CD14-positive monocyte (primary cell): ENCODE measurements around the gene CEBPE. TPM values are rescaled to one million over a fixed set of nuclear protein-coding genes. Genes with fewer than 3 reads are reported as not detected.

Experiments
- DNase-seq, 3 donors: peaks; one replicate each; pipeline ENCODE4 v3.0.0-alpha.2; 2011 to 2022
- H2AFZ ChIP-seq: 2 replicates; pipeline ENCODE4 v1.6.0; 2012; ENCODE audit warnings: mild to moderate bottlenecking, low read depth, low read length, inconsistent platforms; ENCODE audit not compliant: insufficient read depth, poor library complexity, severe bottlenecking
- H3K27ac ChIP-seq, 2 donors: 1 replicate in 1 of 2; 2 replicates in 1 of 2; pipeline ENCODE4 v1.5.1; 2012 to 2013; ENCODE audit warnings: low read length in 2 of 2, control low read depth in 1 of 2, inconsistent platforms in 1 of 2, low read depth in 1 of 2, mild to moderate bottlenecking in 1 of 2
- H3K27me3 ChIP-seq, 2 donors: one replicate each; pipeline versions ENCODE4 v1.6.0 to v1.6.1; 2011 to 2013; ENCODE audit warnings: low read length in 2 of 2; ENCODE audit not compliant: control insufficient read depth in 2 of 2, insufficient read depth in 2 of 2
- H3K36me3 ChIP-seq, 2 donors: replicated peaks in 1 of 2; 1 replicate in 1 of 2; 2 replicates in 1 of 2; pipeline versions ENCODE4 v1.5.1 to v1.6.1; 2012 to 2013; ENCODE audit warnings: low read length in 2 of 2, control low read depth in 1 of 2, inconsistent platforms in 1 of 2, mild to moderate bottlenecking in 1 of 2; ENCODE audit not compliant: insufficient read depth in 2 of 2, control insufficient read depth in 1 of 2
- H3K4me1 ChIP-seq, 2 donors: 1 replicate in 1 of 2; 2 replicates in 1 of 2; pipeline versions ENCODE4 v1.5.1 to v1.6.1; 2012 to 2013; ENCODE audit warnings: low read length in 2 of 2, control low read depth in 1 of 2, inconsistent platforms in 1 of 2, mild to moderate bottlenecking in 1 of 2, moderate library complexity in 1 of 2; ENCODE audit not compliant: insufficient read depth in 2 of 2, control insufficient read depth in 1 of 2
- H3K4me2 ChIP-seq: replicated peaks from 2 replicates; pipeline ENCODE3; 2012; ENCODE audit warnings: low read length, moderate library complexity, mild to moderate bottlenecking; ENCODE audit not compliant: poor library complexity, severe bottlenecking; ENCODE audit errors: extremely low read depth
- H3K4me3 ChIP-seq, 3 experiments: fragments of 200-600 bp in 1 of 3; sonication (generic) in 1 of 3; replicated peaks in 1 of 3; 1 replicate in 2 of 3; 2 replicates in 1 of 3; pipeline ENCODE4 v1.5.1; 2011 to 2013; ENCODE audit warnings: low read length in 3 of 3, mild to moderate bottlenecking in 3 of 3, control low read depth in 2 of 3, low read depth in 2 of 3, inconsistent platforms in 1 of 3, moderate library complexity in 1 of 3
- H3K79me2 ChIP-seq: 2 replicates; pipeline ENCODE4 v1.6.0; 2012; ENCODE audit warnings: mild to moderate bottlenecking, control low read depth, inconsistent platforms, low read length, moderate library complexity; ENCODE audit not compliant: insufficient read depth
- H3K9ac ChIP-seq: 2 replicates; pipeline ENCODE4 v1.6.0; 2017; ENCODE audit warnings: low read length, mild to moderate bottlenecking; ENCODE audit not compliant: insufficient read depth, poor library complexity, severe bottlenecking
- H3K9me3 ChIP-seq, 2 donors: replicated peaks in 1 of 2; 1 replicate in 1 of 2; 2 replicates in 1 of 2; pipeline versions ENCODE4 v1.5.1 to v1.6.1; 2012 to 2013; ENCODE audit warnings: low read length in 2 of 2, control low read depth in 1 of 2; ENCODE audit not compliant: control insufficient read depth in 1 of 2, insufficient read depth in 1 of 2
- H4K20me1 ChIP-seq: 2 replicates; pipeline ENCODE4 v1.6.0; 2012; ENCODE audit warnings: mild to moderate bottlenecking, low read length, control low read depth, moderate library complexity; ENCODE audit not compliant: insufficient read depth
- H3K27ac Mint-ChIP-seq, 7 donors: one replicate each; pipeline ENCODE4 v1.8.0; 2020; ENCODE audit warnings: mild to moderate bottlenecking in 7 of 7, mixed read lengths in 7 of 7, moderate library complexity in 6 of 7, inconsistent platforms in 2 of 7
- H3K27me3 Mint-ChIP-seq, 3 donors: one replicate each; pipeline ENCODE4 v1.8.0; 2021 to 2022; ENCODE audit warnings: low read depth in 3 of 3, mild to moderate bottlenecking in 3 of 3, mixed read lengths in 3 of 3, moderate library complexity in 3 of 3, inconsistent platforms in 1 of 3
- H3K36me3 Mint-ChIP-seq, 2 donors: one replicate each; pipeline ENCODE4 v1.8.0; 2020; ENCODE audit warnings: mixed read lengths in 2 of 2, inconsistent platforms in 1 of 2, mild to moderate bottlenecking in 1 of 2
- H3K4me1 Mint-ChIP-seq: one replicate; pipeline ENCODE4 v1.8.0; 2020; ENCODE audit warnings: mild to moderate bottlenecking, mixed read lengths
- H3K4me3 Mint-ChIP-seq, 2 donors: one replicate each; pipeline ENCODE4 v1.8.0; 2020; ENCODE audit warnings: mild to moderate bottlenecking in 2 of 2, mixed read lengths in 2 of 2, moderate library complexity in 1 of 2
- H3K9me3 Mint-ChIP-seq, 7 donors: one replicate each; pipeline ENCODE4 v1.8.0; 2020 to 2022; ENCODE audit warnings: mixed read lengths in 7 of 7, mild to moderate bottlenecking in 6 of 7, moderate library complexity in 6 of 7, inconsistent platforms in 2 of 7
- WGBS: methylation state at CpG from one replicate; pipeline ENCODE4 v1.1.5; 2013; ENCODE audit warnings: missing lambda C conversion rate; ENCODE audit not compliant: insufficient coverage; 5-methylcytosine and 5-hydroxymethylcytosine counted together
- intact Hi-C, 2 donors: fragments of 100-400 bp; cut with micrococcal nuclease; formaldehyde crosslinking; loops; one replicate each; pipeline versions ENCODE4 v1.15.0 to v1.15.1; 2023
- polyA plus RNA-seq, 3 donors: library from polyadenylated mRNA; depleted of rRNA in 1 of 3; unstranded in 2 of 3; stranded (reverse) in 1 of 3; fragments of 300-500 nt in 2 of 3; fragments of >200 nt in 1 of 3; fragmentation: Illumina TruSeq in 2 of 3; gene quantifications; 1 replicate in 2 of 3; 2 replicates in 1 of 3; pipeline ENCODE4 v1.2.3, GENCODE V29; 2012 to 2021
- TF ChIP-seq, protein P1 (sequence below): fragments of 200-600 bp; IDR thresholded peaks from one replicate; pipeline ENCODE4 v1.8.0; 2022; ENCODE audit warnings: antibody characterized with exemption, mild to moderate bottlenecking

The CEBPE gene
- polyA plus RNA-seq, 3 donors, result 0.73 to 1.5 (median 1.3) TPM

DNA sequence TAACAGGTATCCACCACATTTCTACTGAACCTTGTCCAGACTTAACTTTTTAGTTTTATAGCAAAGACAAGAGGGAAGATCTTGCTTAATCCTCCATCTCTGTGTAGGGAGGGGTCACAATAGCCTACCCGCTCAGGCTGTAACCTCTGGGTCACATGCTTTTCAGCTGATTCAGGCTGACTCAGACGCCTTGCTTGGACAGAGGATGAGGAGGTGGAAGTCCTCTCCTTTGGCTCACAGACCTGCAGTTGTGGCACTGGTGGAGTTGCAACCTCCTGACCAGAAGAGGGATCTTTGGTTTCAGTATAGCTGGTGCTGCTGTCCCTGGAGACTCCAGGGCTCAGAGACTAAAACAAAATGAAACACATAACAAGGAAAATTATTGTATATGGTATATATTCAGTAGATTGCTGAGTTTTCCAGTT is 40.4 kb downstream of the CEBPE start:
- peaks cover 28% of the 10 kb centered on the region for H3K4me1 Mint-ChIP-seq
- no peaks in the 10 kb centered on the region for H3K9me3 Mint-ChIP-seq
- H3K4me3 Mint-ChIP-seq, result no peak overlapping the region
- peak; percentile 90 to 97 (median 94) for DNase-seq
- TF ChIP-seq, protein P1, sequence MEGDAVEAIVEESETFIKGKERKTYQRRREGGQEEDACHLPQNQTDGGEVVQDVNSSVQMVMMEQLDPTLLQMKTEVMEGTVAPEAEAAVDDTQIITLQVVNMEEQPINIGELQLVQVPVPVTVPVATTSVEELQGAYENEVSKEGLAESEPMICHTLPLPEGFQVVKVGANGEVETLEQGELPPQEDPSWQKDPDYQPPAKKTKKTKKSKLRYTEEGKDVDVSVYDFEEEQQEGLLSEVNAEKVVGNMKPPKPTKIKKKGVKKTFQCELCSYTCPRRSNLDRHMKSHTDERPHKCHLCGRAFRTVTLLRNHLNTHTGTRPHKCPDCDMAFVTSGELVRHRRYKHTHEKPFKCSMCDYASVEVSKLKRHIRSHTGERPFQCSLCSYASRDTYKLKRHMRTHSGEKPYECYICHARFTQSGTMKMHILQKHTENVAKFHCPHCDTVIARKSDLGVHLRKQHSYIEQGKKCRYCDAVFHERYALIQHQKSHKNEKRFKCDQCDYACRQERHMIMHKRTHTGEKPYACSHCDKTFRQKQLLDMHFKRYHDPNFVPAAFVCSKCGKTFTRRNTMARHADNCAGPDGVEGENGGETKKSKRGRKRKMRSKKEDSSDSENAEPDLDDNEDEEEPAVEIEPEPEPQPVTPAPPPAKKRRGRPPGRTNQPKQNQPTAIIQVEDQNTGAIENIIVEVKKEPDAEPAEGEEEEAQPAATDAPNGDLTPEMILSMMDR, result no peak
- Histone ChIP-seq H3K27ac (peak overlapping the region; percentile 75 to 80), H3K9ac (no peak overlapping the region), H4K20me1 (peaks cover 31% of the 10 kb centered on the region), H2AFZ (no peak overlapping the region), H3K4me1 (peaks cover 23 to 37% of the 10 kb centered on the region in 2 donors), H3K4me2 (peak overlapping the region; percentile 4), H3K36me3 (peaks cover 90 to 97% of the 10 kb centered on the region in 2 donors), H3K27me3 (no peaks in the 10 kb centered on the region), H3K9me3 (no peaks in the 10 kb centered on the region), H3K79me2 (peaks cover 52% of the 10 kb centered on the region), H3K4me3 (peak overlapping the region in 1 of 3 experiments; percentile 12)
- intact Hi-C loops, result loop anchor here in 1 of 2 donors (5.0 kb wide), 2 partner anchors 34 to 104 kb away; partner anchors contain the start of gene SLC7A8
- WGBS, result no CpG with 5 or more reads among the region's 2 CpGs
- peak overlapping the region; percentile 88 to 94 (median 90) for H3K27ac Mint-ChIP-seq
- H3K27me3 Mint-ChIP-seq, result no peaks in the 10 kb centered on the region
- peaks cover 71 to 86% of the 10 kb centered on the region in 2 donors for H3K36me3 Mint-ChIP-seq

DNA sequence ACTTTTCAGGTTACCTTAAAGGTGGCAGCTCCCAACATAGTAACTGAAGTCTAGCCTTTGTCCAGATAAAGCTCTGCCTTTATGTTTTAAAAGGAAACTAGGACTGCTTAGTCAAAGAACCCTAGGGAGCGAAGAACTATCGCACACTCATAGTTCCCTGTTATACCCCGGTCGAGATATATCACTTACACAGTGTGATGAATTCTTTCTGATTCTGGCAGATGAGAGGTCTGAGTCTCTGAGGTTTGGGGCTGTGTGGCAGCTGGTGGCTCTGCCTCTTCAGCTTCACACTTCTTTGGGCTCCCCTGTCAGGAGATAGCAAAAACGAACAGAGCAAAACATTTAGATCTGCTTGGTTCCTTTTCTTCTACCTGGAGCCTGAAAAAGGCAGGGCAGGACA is 41.1 kb downstream of the CEBPE start:
- peak overlapping the region; percentile 88 to 94 (median 90) for H3K27ac Mint-ChIP-seq
- Histone ChIP-seq H3K27ac (peak overlapping the region; percentile 75 to 80), H3K4me3 (no peak overlapping the region), H3K79me2 (peaks cover 53% of the 10 kb centered on the region), H4K20me1 (peaks cover 25% of the 10 kb centered on the region), H3K9me3 (no peaks in the 10 kb centered on the region), H3K4me2 (peak overlapping the region; percentile 4), H2AFZ (no peak overlapping the region), H3K27me3 (no peaks in the 10 kb centered on the region), H3K9ac (no peak overlapping the region), H3K36me3 (peaks cover 92 to 97% of the 10 kb centered on the region in 2 donors), H3K4me1 (peaks cover 23 to 37% of the 10 kb centered on the region in 2 donors)
- TF ChIP-seq, protein P1, result no peak
- peaks cover 72 to 86% of the 10 kb centered on the region in 2 donors for H3K36me3 Mint-ChIP-seq
- WGBS, result no CpG with 5 or more reads among the region's 5 CpGs
- no peaks in the 10 kb centered on the region for H3K9me3 Mint-ChIP-seq
- H3K27me3 Mint-ChIP-seq, result no peaks in the 10 kb centered on the region
- intact Hi-C loops, result loop anchor here in 1 of 2 donors (5.0 kb wide), 2 partner anchors 34 to 104 kb away; partner anchors contain the start of gene SLC7A8
- H3K4me1 Mint-ChIP-seq, result peaks cover 28% of the 10 kb centered on the region
- H3K4me3 Mint-ChIP-seq, result no peak overlapping the region
- DNase-seq, result no peak
